Transverse colon (tissue), 4 donors: ENCODE results near the gene PID1.

ENCODE experiments used
- EP300 ChIP-seq: sonication (generic); formaldehyde crosslinking; IDR thresholded peaks from one replicate; pipeline ENCODE4 v1.6.1; 2017; ENCODE audit warnings: antibody characterized with exemption, low read depth
- POLR2AphosphoS5 ChIP-seq, 3 donors: sonication (generic); formaldehyde crosslinking; IDR thresholded peaks; one replicate each; pipeline ENCODE4 v1.6.1; 2016; ENCODE audit warnings: antibody characterized with exemption in 3 of 3
- TF ChIP-seq, protein P1 (sequence below), 5 experiments: fragments of 200-600 bp in 3 of 5; fragments of 450-650 bp in 2 of 5; sonication (generic) in 3 of 5; IDR thresholded peaks; 1 replicate in 2 of 5; 2 replicates in 3 of 5; pipeline ENCODE4 v1.5.1; 2016 to 2017; ENCODE audit warnings: antibody characterized with exemption in 5 of 5, inconsistent platforms in 3 of 5, mild to moderate bottlenecking in 2 of 5, moderate library complexity in 1 of 5

DNA sequence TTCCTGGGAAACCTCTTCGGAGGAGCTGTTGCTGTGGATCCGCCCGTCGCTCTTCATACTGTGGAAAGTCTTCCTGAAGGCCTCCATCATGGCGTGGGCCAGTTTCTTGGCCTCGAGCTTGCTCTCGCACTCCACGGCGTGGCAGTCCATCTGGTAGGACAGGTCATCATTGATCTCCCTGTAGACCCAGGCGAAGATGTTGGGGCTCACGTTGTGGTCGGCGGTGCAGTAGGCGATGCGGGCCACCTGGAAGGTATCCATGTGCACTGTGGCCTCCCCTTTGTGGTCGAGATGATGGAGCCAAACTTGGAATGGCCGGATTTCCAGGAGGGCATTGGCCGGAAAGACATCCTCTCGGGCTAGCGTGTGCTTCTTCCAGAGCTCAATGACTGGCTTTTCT, 245.4 kb downstream of the PID1 start:
- TF ChIP-seq, protein P1, sequence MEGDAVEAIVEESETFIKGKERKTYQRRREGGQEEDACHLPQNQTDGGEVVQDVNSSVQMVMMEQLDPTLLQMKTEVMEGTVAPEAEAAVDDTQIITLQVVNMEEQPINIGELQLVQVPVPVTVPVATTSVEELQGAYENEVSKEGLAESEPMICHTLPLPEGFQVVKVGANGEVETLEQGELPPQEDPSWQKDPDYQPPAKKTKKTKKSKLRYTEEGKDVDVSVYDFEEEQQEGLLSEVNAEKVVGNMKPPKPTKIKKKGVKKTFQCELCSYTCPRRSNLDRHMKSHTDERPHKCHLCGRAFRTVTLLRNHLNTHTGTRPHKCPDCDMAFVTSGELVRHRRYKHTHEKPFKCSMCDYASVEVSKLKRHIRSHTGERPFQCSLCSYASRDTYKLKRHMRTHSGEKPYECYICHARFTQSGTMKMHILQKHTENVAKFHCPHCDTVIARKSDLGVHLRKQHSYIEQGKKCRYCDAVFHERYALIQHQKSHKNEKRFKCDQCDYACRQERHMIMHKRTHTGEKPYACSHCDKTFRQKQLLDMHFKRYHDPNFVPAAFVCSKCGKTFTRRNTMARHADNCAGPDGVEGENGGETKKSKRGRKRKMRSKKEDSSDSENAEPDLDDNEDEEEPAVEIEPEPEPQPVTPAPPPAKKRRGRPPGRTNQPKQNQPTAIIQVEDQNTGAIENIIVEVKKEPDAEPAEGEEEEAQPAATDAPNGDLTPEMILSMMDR (IDR thresholded peaks at IDR 0.05): no peak
- TF ChIP-seq POLR2AphosphoS5 (IDR thresholded peaks at IDR 0.05) (no peak), EP300 (no peak)
